Endodermal cell (in vitro differentiated cells): ENCODE data around the gene ACOX3. TPM values are rescaled to one million over a fixed set of nuclear protein-coding genes. Genes with fewer than 3 reads are reported as not detected.

Experiments
- DNase-seq: peaks from one replicate; pipeline ENCODE4 v3.0.0-alpha.2; 2017
- H3K27ac ChIP-seq: 2 replicates; pipeline ENCODE4 v1.5.1; 2013; ENCODE audit warnings: mild to moderate bottlenecking, low read depth, low read length, moderate library complexity
- H3K27me3 ChIP-seq: 2 replicates; pipeline ENCODE4 v1.6.1; 2013; ENCODE audit warnings: mild to moderate bottlenecking, low read length, moderate library complexity; ENCODE audit not compliant: insufficient read depth, control insufficient read depth, poor library complexity, severe bottlenecking
- H3K36me3 ChIP-seq: 2 replicates; pipeline ENCODE4 v1.7.0; 2013; ENCODE audit warnings: mild to moderate bottlenecking, low read length, moderate library complexity; ENCODE audit not compliant: control insufficient read depth, insufficient read depth
- H3K4me1 ChIP-seq: one replicate; pipeline ENCODE4 v1.7.0; 2013; ENCODE audit warnings: low read length; ENCODE audit not compliant: control insufficient read depth, insufficient read depth
- H3K4me3 ChIP-seq: 2 replicates; pipeline ENCODE4 v1.5.1; 2013; ENCODE audit warnings: mild to moderate bottlenecking, low read length, moderate library complexity
- H3K9ac ChIP-seq: 2 replicates; pipeline ENCODE4 v1.6.1; 2013; ENCODE audit warnings: mild to moderate bottlenecking, low read length, moderate library complexity; ENCODE audit not compliant: poor library complexity, severe bottlenecking; ENCODE audit errors: extremely low read depth
- H3K9me3 ChIP-seq: 2 replicates; pipeline ENCODE4 v1.6.1; 2013; ENCODE audit warnings: mild to moderate bottlenecking, low read length, moderate library complexity; ENCODE audit not compliant: control insufficient read depth
- H3K27ac Mint-ChIP-seq: 2 replicates; pipeline ENCODE4 v1.8.0; 2020; ENCODE audit warnings: mixed read lengths
- H3K27me3 Mint-ChIP-seq: 2 replicates; pipeline ENCODE4 v1.8.0; 2021; ENCODE audit warnings: mild to moderate bottlenecking, mixed read lengths; ENCODE audit not compliant: insufficient read depth
- H3K36me3 Mint-ChIP-seq: 2 replicates; pipeline ENCODE4 v1.8.0; 2020; ENCODE audit warnings: low read depth, mixed read lengths
- H3K4me1 Mint-ChIP-seq: 2 replicates; pipeline ENCODE4 v1.8.0; 2020; ENCODE audit warnings: mixed read lengths
- H3K4me3 Mint-ChIP-seq: 2 replicates; pipeline ENCODE4 v1.8.0; 2020; ENCODE audit warnings: mild to moderate bottlenecking, moderate library complexity, mixed read lengths
- H3K9me3 Mint-ChIP-seq: 2 replicates; pipeline ENCODE4 v1.8.0; 2020; ENCODE audit warnings: mild to moderate bottlenecking, mixed read lengths
- WGBS, 2 experiments: methylation state at CpG; one replicate each; pipeline versions ENCODE4 v1.1.5 to v1.1.7; 2013; ENCODE audit warnings: missing lambda C conversion rate in 2 of 2, mixed read lengths in 1 of 2; ENCODE audit not compliant: insufficient coverage in 1 of 2, insufficient read length in 1 of 2; 5-methylcytosine and 5-hydroxymethylcytosine counted together
- total RNA-seq, 2 donors: library from RNA; stranded (reverse); fragmentation: NEBNext Ultra II Directional in 1 of 2; extraction: Animal tissue kit (Norgen Biotek cat#: 25700) in 1 of 2; gene quantifications; 2 replicates in 1 of 2; 3 replicates in 1 of 2; pipeline ENCODE4 v1.2.1, GENCODE V29; 2021
- TF ChIP-seq, protein P1 (sequence below): fragments of 200-600 bp; sonication (generic); conservative IDR thresholded peaks from 2 replicates; pipeline ENCODE4 v1.5.0; 2021; ENCODE audit warnings: antibody characterized with exemption, mild to moderate bottlenecking

The ACOX3 gene
- total RNA-seq, 2 donors from 2014 or later = 55.1 to 146 TPM

DNA sequence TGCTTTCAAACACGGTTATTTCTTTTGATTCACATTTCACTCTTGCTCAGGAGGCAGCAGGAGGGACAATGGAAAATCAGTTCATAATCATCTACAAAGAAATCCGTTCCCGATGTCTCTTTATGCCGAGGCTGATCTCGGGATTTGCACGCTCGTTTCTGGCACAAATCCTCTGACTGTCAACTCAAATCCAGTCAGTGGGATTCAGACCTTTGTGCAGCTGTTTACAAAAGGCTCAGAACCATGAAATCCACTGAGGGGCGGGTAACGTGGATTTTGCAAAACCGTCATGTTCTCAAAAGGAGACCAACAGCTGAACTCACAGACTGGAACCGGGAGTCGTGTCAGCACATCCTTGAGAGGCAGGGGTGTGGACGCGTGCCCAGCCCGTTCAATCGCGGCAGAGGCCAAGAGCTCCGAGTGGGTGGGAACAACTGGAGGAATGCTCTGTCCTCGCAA, 46.4 kb downstream of the ACOX3 start:
- Histone ChIP-seq H3K36me3 (peaks cover 87% of the 10 kb centered on the region), H3K9ac (no peak overlapping the region), H3K27me3 (no peaks in the 10 kb centered on the region), H3K4me1 (no peaks in the 10 kb centered on the region), H3K9me3 (no peaks in the 10 kb centered on the region), H3K4me3 (no peak overlapping the region), H3K27ac (peak overlapping the region; percentile 84)
- 76 to 93% methylated on average over 19 of the region's 19 CpGs for WGBS, 2 experiments
- no peak for DNase-seq
- Mint-ChIP-seq H3K4me1 (no peaks in the 10 kb centered on the region), H3K27ac (no peak overlapping the region), H3K9me3 (no peaks in the 10 kb centered on the region), H3K4me3 (no peak overlapping the region), H3K36me3 (peaks cover 49% of the 10 kb centered on the region), H3K27me3 (no peaks in the 10 kb centered on the region)
- TF ChIP-seq, protein P1, sequence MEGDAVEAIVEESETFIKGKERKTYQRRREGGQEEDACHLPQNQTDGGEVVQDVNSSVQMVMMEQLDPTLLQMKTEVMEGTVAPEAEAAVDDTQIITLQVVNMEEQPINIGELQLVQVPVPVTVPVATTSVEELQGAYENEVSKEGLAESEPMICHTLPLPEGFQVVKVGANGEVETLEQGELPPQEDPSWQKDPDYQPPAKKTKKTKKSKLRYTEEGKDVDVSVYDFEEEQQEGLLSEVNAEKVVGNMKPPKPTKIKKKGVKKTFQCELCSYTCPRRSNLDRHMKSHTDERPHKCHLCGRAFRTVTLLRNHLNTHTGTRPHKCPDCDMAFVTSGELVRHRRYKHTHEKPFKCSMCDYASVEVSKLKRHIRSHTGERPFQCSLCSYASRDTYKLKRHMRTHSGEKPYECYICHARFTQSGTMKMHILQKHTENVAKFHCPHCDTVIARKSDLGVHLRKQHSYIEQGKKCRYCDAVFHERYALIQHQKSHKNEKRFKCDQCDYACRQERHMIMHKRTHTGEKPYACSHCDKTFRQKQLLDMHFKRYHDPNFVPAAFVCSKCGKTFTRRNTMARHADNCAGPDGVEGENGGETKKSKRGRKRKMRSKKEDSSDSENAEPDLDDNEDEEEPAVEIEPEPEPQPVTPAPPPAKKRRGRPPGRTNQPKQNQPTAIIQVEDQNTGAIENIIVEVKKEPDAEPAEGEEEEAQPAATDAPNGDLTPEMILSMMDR = no peak

DNA sequence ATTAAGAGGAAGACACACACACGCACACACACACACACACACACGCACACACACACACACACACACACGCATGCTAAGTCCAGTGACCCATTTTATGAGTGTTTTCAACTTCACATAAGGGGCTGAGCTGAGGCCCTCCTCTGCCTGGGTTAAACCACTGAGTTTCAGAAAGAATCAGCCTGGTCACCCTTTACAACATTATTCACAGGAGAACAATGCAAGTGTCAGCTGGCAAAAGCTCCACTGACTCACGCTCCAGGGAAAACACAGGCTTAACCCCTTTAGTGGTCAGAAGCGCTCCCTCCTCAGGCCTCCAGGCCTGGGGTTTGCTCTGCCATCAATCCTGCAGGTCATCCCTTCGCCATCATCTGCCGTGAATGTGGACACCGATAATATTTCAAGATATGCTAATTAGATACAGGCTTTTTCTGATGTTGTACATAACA, 46.9 kb downstream of the ACOX3 start:
- Mint-ChIP-seq H3K9me3 (no peaks in the 10 kb centered on the region), H3K27me3 (no peaks in the 10 kb centered on the region), H3K27ac (peak overlapping the region; percentile 17), H3K4me3 (no peak overlapping the region), H3K36me3 (peaks cover 44% of the 10 kb centered on the region), H3K4me1 (no peaks in the 10 kb centered on the region)
- Histone ChIP-seq H3K9me3 (no peaks in the 10 kb centered on the region), H3K36me3 (peaks cover 87% of the 10 kb centered on the region), H3K27me3 (no peaks in the 10 kb centered on the region), H3K4me3 (no peak overlapping the region), H3K27ac (peak overlapping the region; percentile 84), H3K9ac (no peak overlapping the region), H3K4me1 (no peaks in the 10 kb centered on the region)
- TF ChIP-seq, protein P1 = no peak
- 66 to 87% methylated on average over 5 to 7 of the region's 8 CpGs for WGBS, 2 experiments
- no peak for DNase-seq

- Histone ChIP-seq H3K27me3 (no peaks in the 10 kb centered on the region), H3K4me1 (no peaks in the 10 kb centered on the region), H3K36me3 (peaks cover 88% of the 10 kb centered on the region), H3K9ac (no peak overlapping the region), H3K27ac (no peak overlapping the region), H3K4me3 (no peak overlapping the region), H3K9me3 (no peaks in the 10 kb centered on the region)
- 87 to 89% methylated on average over 15 of the region's 15 CpGs for WGBS, 2 experiments
- Mint-ChIP-seq H3K9me3 (no peaks in the 10 kb centered on the region), H3K27me3 (no peaks in the 10 kb centered on the region), H3K27ac (no peak overlapping the region), H3K36me3 (peaks cover 44% of the 10 kb centered on the region), H3K4me3 (no peak overlapping the region), H3K4me1 (no peaks in the 10 kb centered on the region)
- TF ChIP-seq, protein P1 = no peak
- DNase-seq = no peak
Observed at GRCh38 chr4:8392591-8393190, 47.8 kb downstream of the ACOX3 start.
